22Rv1 (cell line): ENCODE data around the gene NUTF2.

Experiments
- H3K27ac ChIP-seq: fragments of 450-650 bp; 2 replicates; pipeline ENCODE4 v1.5.1; 2017
- CTCF ChIP-seq: fragments of 450-650 bp; IDR thresholded peaks from 2 replicates; pipeline ENCODE4 v1.5.1; 2017; ENCODE audit warnings: mild to moderate bottlenecking
- ZFX ChIP-seq: fragments of 450-650 bp; IDR thresholded peaks from 2 replicates; pipeline ENCODE4 v1.6.1; 2017; ENCODE audit warnings: antibody characterized with exemption, borderline replicate concordance

Gene NUTF2

GRCh38 chr16:67873435-67874370, 27.0 kb downstream of the NUTF2 start:
- TF ChIP-seq CTCF: no peak
- H3K27ac ChIP-seq: peak overlapping the region; percentile 72

GRCh38 chr16:67874372-67874771, 27.6 kb downstream of the NUTF2 start:
- peak overlapping the region; percentile 72; the same call in 1 of the 2 replicates for H3K27ac ChIP-seq
- TF ChIP-seq CTCF: no peak
- TF ChIP-seq ZFX: no peak

- TF ChIP-seq CTCF (no peak), ZFX (no peak)
- H3K27ac ChIP-seq: no peak overlapping the region
Measured at GRCh38 chr16:67877064-67877463, 30.3 kb downstream of the NUTF2 start.

GRCh38 chr16:67878232-67878631, 31.5 kb downstream of the NUTF2 start:
- no peak for TF ChIP-seq ZFX
- no peak for TF ChIP-seq CTCF
- H3K27ac ChIP-seq: no peak overlapping the region

GRCh38 chr16:67878846-67879245, 32.1 kb downstream of the NUTF2 start:
- no peak overlapping the region for H3K27ac ChIP-seq
- TF ChIP-seq ZFX: no peak
- TF ChIP-seq CTCF: no peak

- H3K27ac ChIP-seq: no peak overlapping the region
- TF ChIP-seq CTCF (no peak), ZFX (no peak)
Measured at GRCh38 chr16:67879462-67879861, 32.7 kb downstream of the NUTF2 start.

GRCh38 chr16:67879936-67880335, 33.2 kb downstream of the NUTF2 start:
- TF ChIP-seq CTCF (no peak), ZFX (no peak)

More at GRCh38 chr16:67879936-67880335, 33.2 kb downstream of the NUTF2 start:
- H3K27ac ChIP-seq: no peak overlapping the region
